Body of pancreas (tissue), 4 donors: ENCODE results near the gene MKI67.

ENCODE experiments used
- POLR2A ChIP-seq, 3 donors: fragments of 450-650 bp; IDR thresholded peaks; one replicate each; pipeline ENCODE4 v1.6.1; 2016; ENCODE audit warnings: antibody characterized with exemption in 3 of 3, mild to moderate bottlenecking in 2 of 3
- TF ChIP-seq, protein P1 (sequence below), 7 experiments: fragments of 450-650 bp in 4 of 7; fragments of 200-600 bp in 3 of 7; sonication (generic) in 3 of 7; IDR thresholded peaks; one replicate each; pipeline ENCODE4 v1.5.1; 2016 to 2019; ENCODE audit warnings: antibody characterized with exemption in 7 of 7

DNA sequence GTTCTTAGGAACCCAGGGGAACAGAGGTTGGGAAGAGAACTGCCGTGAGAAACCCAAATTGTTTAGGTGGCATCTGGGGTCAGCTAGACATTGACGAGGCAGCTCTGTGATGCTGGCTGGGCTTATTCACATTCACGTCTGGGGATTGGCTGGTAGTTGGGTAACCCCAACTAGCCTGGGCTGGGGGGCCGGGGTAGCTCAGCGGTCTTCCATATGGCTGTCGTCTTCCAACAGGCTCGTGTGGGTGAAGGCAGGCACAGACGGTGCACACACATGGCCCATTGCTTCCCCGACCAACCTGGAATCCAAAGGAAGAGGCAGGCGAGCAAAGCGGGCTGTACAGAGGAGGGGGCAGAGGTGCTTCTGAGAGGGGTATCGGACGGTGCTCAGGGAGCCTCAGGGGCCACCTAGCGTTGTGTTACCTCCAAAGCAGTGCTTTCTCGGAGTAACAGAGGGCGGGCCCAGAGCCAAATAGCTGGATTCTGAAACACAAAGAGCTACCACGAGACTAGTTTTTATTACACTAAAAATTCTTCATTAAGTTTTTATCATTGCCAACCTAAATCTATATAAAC, 34.5 kb downstream of the MKI67 start:
- no peak for TF ChIP-seq POLR2A (IDR thresholded peaks at IDR 0.05)
- TF ChIP-seq, protein P1, sequence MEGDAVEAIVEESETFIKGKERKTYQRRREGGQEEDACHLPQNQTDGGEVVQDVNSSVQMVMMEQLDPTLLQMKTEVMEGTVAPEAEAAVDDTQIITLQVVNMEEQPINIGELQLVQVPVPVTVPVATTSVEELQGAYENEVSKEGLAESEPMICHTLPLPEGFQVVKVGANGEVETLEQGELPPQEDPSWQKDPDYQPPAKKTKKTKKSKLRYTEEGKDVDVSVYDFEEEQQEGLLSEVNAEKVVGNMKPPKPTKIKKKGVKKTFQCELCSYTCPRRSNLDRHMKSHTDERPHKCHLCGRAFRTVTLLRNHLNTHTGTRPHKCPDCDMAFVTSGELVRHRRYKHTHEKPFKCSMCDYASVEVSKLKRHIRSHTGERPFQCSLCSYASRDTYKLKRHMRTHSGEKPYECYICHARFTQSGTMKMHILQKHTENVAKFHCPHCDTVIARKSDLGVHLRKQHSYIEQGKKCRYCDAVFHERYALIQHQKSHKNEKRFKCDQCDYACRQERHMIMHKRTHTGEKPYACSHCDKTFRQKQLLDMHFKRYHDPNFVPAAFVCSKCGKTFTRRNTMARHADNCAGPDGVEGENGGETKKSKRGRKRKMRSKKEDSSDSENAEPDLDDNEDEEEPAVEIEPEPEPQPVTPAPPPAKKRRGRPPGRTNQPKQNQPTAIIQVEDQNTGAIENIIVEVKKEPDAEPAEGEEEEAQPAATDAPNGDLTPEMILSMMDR (IDR thresholded peaks at IDR 0.05), result no peak
